ENCODE measurements around the gene ATF5. TPM values are rescaled to one million over a fixed set of nuclear protein-coding genes. Genes with fewer than 3 reads are reported as not detected.

ATF5 gene
- total and polyA plus RNA-seq, 2 of the 8 experiments (the other 6 are each of a cell fraction or from before 2014, with no cell fraction given): 6.2 to 13.1 TPM

GRCh38 chr19:49924004-49924880 is 4.8 kb upstream of the ATF5 start:
- DNase-seq (ENCODE audit: low read depth in 1 of 2, low spot score in 2 of 2) (no peak), FAIRE-seq (no peak)
- peaks cover 41 to 50% of the 10 kb centered on the region in 2 experiments for H4K20me1 ChIP-seq (replicated peaks in 1 of 2; ENCODE audit: control insufficient read depth in 1 of 2, insufficient read depth in 2 of 2, low read length in 2 of 2)
- no peak overlapping the region for H3K56ac ChIP-seq (replicated peaks; ENCODE audit: insufficient read length, low read depth, low read length)
- peaks cover 22% of the 10 kb centered on the region for H3K79me1 ChIP-seq (ENCODE audit: low read depth, low read length)
- H4K8ac ChIP-seq (ENCODE audit: extremely low read depth, insufficient read depth, low read length): peak overlapping the region; percentile 69
- no peak overlapping the region for H3K18ac ChIP-seq (ENCODE audit: extremely low read depth, low read length)
- no peak overlapping the region for H2BK120ac ChIP-seq (replicated peaks; ENCODE audit: low read depth, low read length)
- no peak overlapping the region for H3K27ac ChIP-seq (ENCODE audit: low read depth, low read length)
- H3K9me3 ChIP-seq (ENCODE audit: insufficient read depth in 2 of 2, low read depth in 1 of 2, low read length in 1 of 2): no peaks in the 10 kb centered on the region
- H3K36me3 ChIP-seq (ENCODE audit: control insufficient read depth in 2 of 4, insufficient read depth in 4 of 4, low read length in 3 of 4): peaks cover 19 to 48% (median 34%) of the 10 kb centered on the region in 4 experiments
- no peak overlapping the region for H2AFZ ChIP-seq (ENCODE audit: low read length)
- peak overlapping the region; percentile 87; the same call in 1 of the 2 replicates for H2BK5ac ChIP-seq (ENCODE audit: low read depth, low read length)
- peak overlapping the region; percentile 35; the same call in 1 of the 2 replicates for H2BK12ac ChIP-seq (ENCODE audit: low read depth, low read length)
- no peak overlapping the region for H2BK20ac ChIP-seq (ENCODE audit: low read length)
- CTCF ChIA-PET (ENCODE audit: partially characterized antibody): interaction anchor here (0.9 kb wide), 1 partner anchor 14 kb away, joined by 3 read pairs; no protein-coding TSS in a partner anchor
- peaks cover 24 to 96% of the 10 kb centered on the region in 2 experiments for H3K79me2 ChIP-seq (ENCODE audit: control insufficient read depth in 1 of 2, insufficient read depth in 2 of 2, low read length in 2 of 2)
- peaks cover 6% of the 10 kb centered on the region for H3K23me2 ChIP-seq (ENCODE audit: low read depth, low read length)
- peak overlapping the region; percentile 77; the same call in 1 of the 2 replicates for H2AK5ac ChIP-seq (ENCODE audit: low read depth, low read length)
- no peak overlapping the region for H3K23ac ChIP-seq (ENCODE audit: insufficient read length)
- no peak overlapping the region for H3K14ac ChIP-seq (ENCODE audit: insufficient read length)
- no peak for TF ChIP-seq SP4 (IDR thresholded peaks at IDR 0.05; ENCODE audit: low read length)
- no peak for TF ChIP-seq KDM1A (IDR thresholded peaks at IDR 0.05; ENCODE audit: borderline replicate concordance, low read length)
- TF ChIP-seq GABPA (IDR thresholded peaks at IDR 0.05; ENCODE audit: borderline replicate concordance, insufficient read depth, low read length): no peak
- peak in 1 of 2 experiments; percentile 32; a peak in 1 of 3 replicates for TF ChIP-seq POLR2A (IDR thresholded peaks at IDR 0.05; ENCODE audit: control extremely low read depth in 1 of 2, low read depth in 2 of 2, low read length in 2 of 2)
- no peak for TF ChIP-seq YY1 (IDR thresholded peaks at IDR 0.05; ENCODE audit: low read depth, low read length)
- peak; percentile 72; the same call in 1 of the 2 replicates for TF ChIP-seq TBP (IDR thresholded peaks at IDR 0.05; ENCODE audit: low read depth, low read length)
- TF ChIP-seq BRCA1 (IDR thresholded peaks at IDR 0.05; ENCODE audit: low read depth, low read length): no peak
- peak; percentile 75 for TF ChIP-seq CEBPB (IDR thresholded peaks at IDR 0.05; ENCODE audit: low read depth, low read length)
- no peak overlapping the region; a peak in 1 of 4 replicates for H3K4me2 ChIP-seq (ENCODE audit: insufficient read depth in 1 of 2, low read depth in 2 of 2, low read length in 2 of 2)
- H3K4ac ChIP-seq (replicated peaks; ENCODE audit: insufficient read length, low read depth, low read length): no peak overlapping the region
- WGBS, 2 experiments (ENCODE audit: extremely low coverage in 1 of 2, insufficient coverage in 1 of 2, insufficient read length in 1 of 2, insufficient replicate concordance in 2 of 2, low coverage in 1 of 2, low lambda C conversion rate in 2 of 2, missing lambda C conversion rate in 1 of 2): 87% methylated on average over 22 of the region's 25 CpGs; no CpG with 5 or more reads in 1 of the 2 experiments
- no peaks in the 10 kb centered on the region for H3K27me3 ChIP-seq (replicated peaks in 1 of 4; ENCODE audit: control insufficient read depth in 3 of 4, extremely low read depth in 1 of 4, insufficient read depth in 3 of 4, low read length in 3 of 4)
- POLR2A ChIA-PET (ENCODE audit: partially characterized antibody): interaction anchor here (0.6 to 15.1 kb wide), 10 partner anchors 10 to 913 kb away, joined by 3 to 373 read pairs (median 4); partner anchors contain the start of genes AKT1S1 and IL4I1
- no peak overlapping the region for H4K91ac ChIP-seq (replicated peaks; ENCODE audit: insufficient read length, low read length)
- no peak overlapping the region for H3K4me3 ChIP-seq (ENCODE audit: extremely low read depth in 1 of 4, insufficient read depth in 2 of 4, low read depth in 3 of 4, low read length in 4 of 4)
- peaks cover 0 to 19% (median 4%) of the 10 kb centered on the region in 4 experiments; a peak in 5 of 7 replicates for H3K4me1 ChIP-seq (replicated peaks in 1 of 4; ENCODE audit: control insufficient read depth in 3 of 4, insufficient read depth in 4 of 4, low read length in 3 of 4)
- no peak overlapping the region for H4K5ac ChIP-seq (ENCODE audit: insufficient read length, low read depth, low read length)
- no peak overlapping the region for H2BK15ac ChIP-seq (ENCODE audit: low read length)
- H3K9ac ChIP-seq (replicated peaks in 1 of 4; ENCODE audit: extremely low read depth in 1 of 4, low read depth in 3 of 4, low read length in 3 of 4): peak overlapping the region in 1 of 4 experiments; percentile 13; a peak in 1 of 7 replicates

Data from H1 (cell line).